Measurements from ENCODE around the gene LY6G6C. TPM values are rescaled to one million over a fixed set of nuclear protein-coding genes. Genes with fewer than 3 reads are reported as not detected.
"Not testable (repeated sequence)": the region's sequence is repeated elsewhere in the genome, so short reads cannot be mapped to it uniquely, and the experiment has no call there.

Gene LY6G6C
- total and polyA plus RNA-seq, 5 experiments from 2014 or later = not detected

DNA sequence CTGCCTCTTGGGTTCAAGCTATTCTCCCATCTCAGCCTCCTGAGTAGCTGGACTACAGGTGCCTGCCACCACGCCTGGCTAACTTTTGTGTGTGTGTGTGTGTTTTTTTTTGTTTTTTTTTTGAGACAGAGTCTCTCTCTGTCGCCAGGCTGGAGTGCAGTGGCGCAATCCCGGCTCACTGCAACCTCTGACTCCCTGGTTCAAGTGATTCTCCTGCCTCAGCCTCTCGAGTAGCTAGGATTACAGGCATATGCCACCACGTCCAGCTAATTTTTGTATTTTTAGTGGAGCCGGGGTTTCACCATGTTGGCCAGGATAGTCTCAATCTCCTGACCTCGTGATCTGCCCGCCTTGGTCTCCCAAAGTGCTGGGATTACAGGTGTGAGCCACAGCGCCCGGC, 12.4 kb downstream of the LY6G6C start:
- H3K9me3 Mint-ChIP-seq, H3K27me3 Mint-ChIP-seq, POLR2A ChIA-PET, H3K27ac Mint-ChIP-seq, H3K4me3 Mint-ChIP-seq, DNase-seq, ATAC-seq, H3K36me3 Mint-ChIP-seq: not testable (repeated sequence)
- H3K4me1 Mint-ChIP-seq = peaks cover 15 to 25% (median 21%) of the 10 kb centered on the region in 4 donors

DNA sequence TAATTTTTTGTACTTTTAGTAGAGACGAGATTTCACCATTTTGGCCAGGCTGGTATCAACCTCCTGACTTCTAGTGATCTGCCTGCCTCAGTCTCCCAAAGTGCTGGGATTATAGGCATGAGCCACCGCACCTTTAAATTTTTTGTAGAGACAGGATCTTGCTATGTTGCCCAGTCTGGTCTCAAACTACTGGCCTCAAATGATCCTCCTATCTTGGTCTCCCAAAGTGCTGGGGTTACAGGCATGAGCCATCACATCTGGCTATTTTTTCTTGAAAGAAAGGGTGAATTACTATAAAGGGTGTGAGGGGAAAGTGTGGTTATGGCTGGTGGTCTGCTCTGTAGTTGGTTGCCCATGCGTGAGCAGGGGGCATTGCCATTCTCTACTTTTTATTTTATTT, 13.3 kb downstream of the LY6G6C start:
- no peaks in the 10 kb centered on the region for H3K36me3 Mint-ChIP-seq
- POLR2A ChIA-PET = no interaction called here

DNA sequence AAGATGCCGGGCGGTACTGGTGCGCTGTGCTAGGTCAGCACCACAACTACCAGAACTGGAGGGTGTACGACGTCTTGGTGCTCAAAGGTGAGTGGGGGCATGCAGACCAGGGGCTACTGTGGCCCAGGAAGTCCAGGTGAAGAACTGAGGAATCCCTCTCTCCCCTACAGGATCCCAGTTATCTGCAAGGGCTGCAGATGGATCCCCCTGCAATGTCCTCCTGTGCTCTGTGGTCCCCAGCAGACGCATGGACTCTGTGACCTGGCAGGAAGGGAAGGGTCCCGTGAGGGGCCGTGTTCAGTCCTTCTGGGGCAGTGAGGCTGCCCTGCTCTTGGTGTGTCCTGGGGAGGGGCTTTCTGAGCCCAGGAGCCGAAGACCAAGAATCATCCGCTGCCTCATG, 13.8 kb downstream of the LY6G6C start:
- Mint-ChIP-seq H3K4me3 (no peak overlapping the region), H3K27ac (no peak overlapping the region), H3K4me1 (peaks cover 15 to 25% (median 21%) of the 10 kb centered on the region in 4 donors), H3K9me3 (no peaks in the 10 kb centered on the region), H3K27me3 (no peaks in the 10 kb centered on the region), H3K36me3 (no peaks in the 10 kb centered on the region)
- DNase-seq (no peak), ATAC-seq (no peak)
- POLR2A ChIA-PET = no interaction called here

More for the DNA sequence above, 13.3 kb downstream of the LY6G6C start:
- H3K9me3 Mint-ChIP-seq = no peaks in the 10 kb centered on the region
- peaks cover 14 to 25% (median 21%) of the 10 kb centered on the region in 4 donors for H3K4me1 Mint-ChIP-seq
- DNase-seq (no peak), ATAC-seq (no peak)
- H3K4me3 Mint-ChIP-seq = no peak overlapping the region
- H3K27me3 Mint-ChIP-seq = no peaks in the 10 kb centered on the region
- H3K27ac Mint-ChIP-seq = no peak overlapping the region

DNA sequence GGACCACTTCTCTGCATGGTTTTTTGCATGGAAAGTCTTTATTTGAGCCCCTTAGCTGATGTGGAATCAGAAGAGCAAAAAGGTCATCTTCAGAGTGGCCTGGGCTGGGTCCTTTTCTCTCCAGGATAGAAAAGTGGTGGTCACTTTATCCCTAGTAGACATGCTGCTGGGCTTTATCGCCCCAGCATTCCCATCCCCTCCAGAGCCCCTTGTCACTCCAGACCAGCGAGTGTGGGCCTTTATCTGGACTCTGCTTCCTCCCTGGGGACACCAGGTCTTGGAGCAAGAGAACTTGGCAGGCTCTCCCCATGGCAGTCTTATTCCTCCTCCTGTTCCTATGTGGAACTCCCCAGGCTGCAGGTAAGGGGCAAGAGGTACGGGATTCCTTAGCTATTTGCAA, 14.9 kb downstream of the LY6G6C start, which contains the start of gene LY6G6F:
Gene LY6G6F (plus strand): TSS at position 268 of the 400 bp plus-strand sequence. CDS start 41 bp downstream, at position 309.
- Mint-ChIP-seq H3K27me3 (no peaks in the 10 kb centered on the region), H3K27ac (peak within 1 kb of the TSS in 3 of 10 donors; percentile 40 to 65 (median 63)), H3K36me3 (no peaks in the 10 kb centered on the region), H3K4me1 (peaks cover 15 to 31% (median 29%) of the 10 kb centered on the region in 4 donors), H3K9me3 (no peaks in the 10 kb centered on the region), H3K4me3 (no peak within 1 kb of the TSS)
- DNase-seq = no peak
- no peak for ATAC-seq
- POLR2A ChIA-PET = no interaction called here

DNA sequence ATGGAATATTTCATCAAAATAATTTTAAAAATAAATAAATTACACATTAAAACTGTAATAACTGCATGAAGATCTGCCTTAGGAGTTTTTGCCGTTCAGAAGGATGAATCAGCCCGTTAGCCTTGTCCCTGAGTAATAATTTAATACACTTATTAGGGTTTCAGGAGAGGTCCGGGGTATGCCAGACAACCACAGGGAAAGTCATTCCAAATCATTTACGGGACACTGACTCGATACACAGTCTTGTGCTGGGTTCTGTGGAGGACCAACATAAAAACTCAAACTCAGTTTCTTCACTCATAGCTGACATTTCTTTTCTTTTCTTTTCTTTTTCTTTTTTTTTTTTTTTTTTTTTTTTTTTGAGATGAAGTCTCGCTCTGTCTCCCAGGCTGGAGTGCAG, 15.6 kb downstream of the LY6G6C start:
- no peak for DNase-seq
- no peaks in the 10 kb centered on the region for H3K9me3 Mint-ChIP-seq
- H3K4me1 Mint-ChIP-seq = peaks cover 16 to 32% (median 31%) of the 10 kb centered on the region in 4 donors
- ATAC-seq = no peak
- POLR2A ChIA-PET = no interaction called here
- no peak overlapping the region for H3K4me3 Mint-ChIP-seq
- no peak overlapping the region for H3K27ac Mint-ChIP-seq
- no peaks in the 10 kb centered on the region for H3K27me3 Mint-ChIP-seq
- H3K36me3 Mint-ChIP-seq = peaks cover 0 to 3% (median 0%) of the 10 kb centered on the region in 3 donors

DNA sequence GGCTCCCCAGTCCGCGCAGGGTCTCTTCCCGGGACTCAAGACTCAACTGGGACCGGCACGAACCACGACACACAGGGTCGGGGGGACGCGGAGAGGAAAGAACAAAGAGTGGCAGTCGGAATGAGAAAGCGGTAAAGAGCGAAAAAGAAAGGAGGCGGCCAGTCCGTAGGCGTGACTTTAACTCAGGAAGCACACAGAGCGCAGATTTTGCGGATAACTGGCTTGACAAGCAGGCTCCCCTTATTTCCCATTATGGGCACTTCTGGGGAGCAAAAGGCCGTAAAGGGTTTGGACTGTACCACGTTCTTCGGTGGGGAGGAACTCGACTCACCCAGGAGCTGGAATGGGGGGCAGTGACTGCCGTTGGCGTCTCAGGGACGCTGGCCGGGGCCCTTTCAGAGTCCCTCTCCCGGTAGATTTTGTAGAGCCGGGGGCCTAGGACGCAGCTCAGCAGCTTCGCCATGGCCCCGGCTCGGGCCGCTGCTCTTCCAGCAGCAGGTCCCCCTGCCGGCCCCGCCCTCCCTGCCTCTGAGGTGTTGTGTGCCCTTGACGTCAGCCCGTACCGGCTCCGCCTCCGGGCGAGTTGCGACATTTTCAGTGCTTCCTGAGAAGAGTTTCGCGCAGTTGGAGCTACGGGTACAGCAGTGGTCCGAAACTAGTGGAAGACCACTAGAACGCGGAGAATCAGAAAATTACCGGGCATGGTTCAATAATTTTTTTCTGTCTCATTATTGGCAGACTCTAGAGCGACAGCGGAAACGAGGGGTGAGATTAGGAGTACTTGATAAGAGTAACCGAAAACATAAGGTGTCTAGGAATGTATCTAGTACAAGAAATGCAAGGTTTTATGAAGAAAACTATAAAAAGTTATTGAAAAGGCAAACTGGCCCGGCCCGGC, 18.5 kb downstream of the LY6G6C start, which contains the start of gene ABHD16A:
Gene ABHD16A (minus strand): TSS at position 506 of the 898 bp plus-strand sequence. CDS start 43 bp downstream, at position 463.
- H3K36me3 Mint-ChIP-seq = peaks cover 0 to 26% (median 3%) of the 10 kb centered on the region in 3 donors
- peak within 1 kb of the TSS; percentile 91 to 99 (median 96) for H3K27ac Mint-ChIP-seq
- POLR2A ChIA-PET = interaction anchor here (0.5 to 2.4 kb wide), 36 partner anchors 9 to 1269 kb away, joined by 3 to 22 read pairs (median 4); partner anchors contain the start of genes ATF6B, BAG6, C6orf47 and CSNK2B
- H3K9me3 Mint-ChIP-seq = no peaks in the 10 kb centered on the region
- H3K27me3 Mint-ChIP-seq = no peaks in the 10 kb centered on the region
- DNase-seq (peak; percentile 93 to 99 (median 96)), ATAC-seq (peak; percentile 93 to 94)
- peaks cover 16 to 42% (median 32%) of the 10 kb centered on the region in 4 donors for H3K4me1 Mint-ChIP-seq
- peak within 1 kb of the TSS; percentile 95 to 100 (median 98) for H3K4me3 Mint-ChIP-seq

DNA sequence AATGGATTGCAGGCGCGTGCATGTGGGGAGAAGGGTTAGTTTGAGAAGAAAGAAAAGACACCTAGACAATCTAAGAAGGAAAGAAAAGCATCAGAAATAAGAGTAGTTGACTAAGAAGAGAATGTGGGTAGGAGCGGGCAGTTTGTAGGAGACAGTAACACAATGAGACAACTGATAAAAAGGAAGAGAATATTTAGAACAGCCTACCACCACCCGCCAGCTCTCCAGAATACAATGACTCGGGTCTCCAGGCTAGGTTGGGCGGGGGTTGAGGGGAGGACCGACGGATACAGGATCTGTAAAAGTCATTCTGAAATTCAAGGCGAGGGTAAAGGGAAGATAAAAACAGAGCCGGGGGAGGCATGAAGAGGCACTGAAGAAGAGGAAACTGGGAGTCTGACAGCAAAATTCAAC, 19.1 kb downstream of the LY6G6C start:
- no peaks in the 10 kb centered on the region for H3K9me3 Mint-ChIP-seq
- DNase-seq = no peak
- ATAC-seq = peak; percentile 1 to 4
- peaks cover 0 to 32% (median 3%) of the 10 kb centered on the region in 3 donors for H3K36me3 Mint-ChIP-seq
- H3K4me1 Mint-ChIP-seq = peaks cover 21 to 48% (median 38%) of the 10 kb centered on the region in 4 donors
- POLR2A ChIA-PET = interaction anchor here (0.6 to 2.4 kb wide), 17 partner anchors 12 to 426 kb away, joined by 3 to 22 read pairs (median 7); partner anchors contain the start of genes ATF6B, BAG6, CSNK2B and DDAH2
- H3K4me3 Mint-ChIP-seq = peak overlapping the region; percentile 95 to 100 (median 98)
- no peaks in the 10 kb centered on the region for H3K27me3 Mint-ChIP-seq
- peak overlapping the region; percentile 91 to 99 (median 96) for H3K27ac Mint-ChIP-seq

DNA sequence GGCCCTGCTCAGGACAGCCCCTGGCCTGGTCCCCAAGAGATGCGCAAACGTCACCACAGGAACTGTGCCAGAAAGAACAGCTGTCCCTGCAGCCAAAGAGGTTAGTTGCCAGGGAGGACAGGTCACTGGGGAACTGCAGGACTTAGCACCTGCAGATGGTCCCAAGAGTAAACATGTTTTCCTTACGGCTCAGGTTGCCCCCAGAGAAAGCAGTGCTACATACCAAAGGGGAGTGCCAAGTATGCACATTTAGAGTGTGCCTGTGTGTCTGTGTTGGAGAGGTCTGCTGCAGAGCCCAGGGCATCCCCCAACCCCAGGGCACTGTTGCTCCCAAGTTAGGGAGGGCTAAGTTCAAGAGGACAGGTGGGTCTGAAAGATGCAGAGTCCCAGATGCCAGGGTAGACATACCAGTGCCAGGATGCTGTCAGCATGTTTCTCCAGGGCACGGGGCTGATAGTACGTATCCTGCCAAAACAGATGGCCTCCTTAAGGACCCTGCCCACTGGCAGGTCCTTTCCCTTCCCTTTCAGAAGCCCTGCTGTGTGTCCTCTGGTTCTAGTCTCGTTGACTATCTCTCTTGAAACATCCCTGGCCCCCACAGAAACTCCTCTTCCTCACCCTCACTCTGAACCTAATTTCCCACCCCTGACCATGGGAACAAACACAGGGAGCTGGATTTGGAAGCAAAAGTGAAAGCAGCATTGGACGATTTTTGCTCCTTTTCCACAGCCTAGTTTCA, 19.7 kb downstream of the LY6G6C start:
- Mint-ChIP-seq H3K9me3 (no peaks in the 10 kb centered on the region), H3K4me1 (peaks cover 24 to 50% (median 40%) of the 10 kb centered on the region in 4 donors), H3K27me3 (no peaks in the 10 kb centered on the region), H3K4me3 (peak overlapping the region; percentile 95 to 100 (median 98)), H3K36me3 (peaks cover 0 to 38% (median 3%) of the 10 kb centered on the region in 3 donors), H3K27ac (peak overlapping the region; percentile 91 to 99 (median 96))
- DNase-seq (no peak), ATAC-seq (no peak)
- POLR2A ChIA-PET = interaction anchor here (1.2 to 2.4 kb wide), 8 partner anchors 28 to 270 kb away, joined by 3 to 22 read pairs (median 10); partner anchors contain the start of genes BAG6, CSNK2B, DDAH2 and DXO

DNA sequence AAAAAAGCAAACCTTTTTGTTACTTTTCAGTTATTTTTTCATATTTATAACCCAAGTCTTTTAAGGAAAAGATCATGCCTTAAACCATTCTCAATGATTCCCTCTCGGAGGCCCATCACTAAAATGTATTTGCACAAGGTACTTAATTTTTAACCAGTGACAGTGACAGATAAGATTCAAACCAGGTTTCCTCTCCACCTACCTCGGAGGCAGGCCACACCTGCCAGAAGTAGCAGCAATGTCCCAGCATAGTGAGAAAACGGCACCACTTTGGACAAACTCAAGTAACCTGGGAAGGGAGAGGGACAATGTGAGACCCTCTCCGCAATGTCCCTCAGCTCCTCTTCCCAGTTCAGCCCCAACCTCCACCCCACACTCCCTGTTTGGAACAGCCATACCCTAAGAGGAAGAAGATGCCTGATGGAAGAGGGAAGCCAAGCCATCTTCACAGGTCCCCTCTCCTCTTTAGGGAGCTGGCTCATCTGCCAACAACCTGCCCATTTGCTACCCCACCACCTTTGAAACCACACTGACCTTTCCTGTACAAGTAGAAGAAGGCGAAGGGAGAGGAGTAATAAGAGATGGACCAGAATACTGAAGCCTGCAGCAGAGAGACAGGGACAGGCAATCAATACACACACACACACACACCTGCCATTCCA, 20.7 kb downstream of the LY6G6C start:
- DNase-seq (no peak), ATAC-seq (no peak)
- POLR2A ChIA-PET = interaction anchor here (0.8 kb wide), 1 partner anchor 9 kb away, joined by 3 read pairs; no protein-coding TSS in a partner anchor
- Mint-ChIP-seq H3K4me3 (peak overlapping the region; percentile 28 to 100 (median 97)), H3K27me3 (no peaks in the 10 kb centered on the region), H3K36me3 (peaks cover 0 to 48% (median 3%) of the 10 kb centered on the region in 3 donors), H3K4me1 (peaks cover 24 to 50% (median 40%) of the 10 kb centered on the region in 4 donors), H3K27ac (peak overlapping the region in 7 of 10 donors; percentile 10 to 99 (median 70)), H3K9me3 (no peaks in the 10 kb centered on the region)

DNA sequence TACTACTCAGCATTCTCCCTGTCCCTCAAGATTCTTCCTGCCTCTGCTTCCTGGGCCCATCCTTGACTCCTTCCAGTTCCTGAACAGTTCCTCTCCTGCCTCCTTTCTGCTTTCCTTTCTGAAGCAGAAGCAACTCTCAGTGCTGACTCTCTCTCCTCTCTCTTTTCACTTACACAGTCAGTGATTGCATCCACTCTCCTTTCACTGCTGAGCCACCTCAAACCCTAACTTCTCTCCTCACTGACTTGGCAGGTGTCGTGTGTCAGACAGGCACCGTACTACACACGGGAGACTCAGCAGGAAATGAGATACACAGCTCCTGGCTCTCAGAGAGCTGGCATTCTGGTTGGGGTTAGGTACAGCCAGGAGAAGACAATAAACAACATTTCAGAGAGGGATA, 24.0 kb downstream of the LY6G6C start:
- no peaks in the 10 kb centered on the region for H3K27me3 Mint-ChIP-seq
- H3K4me3 Mint-ChIP-seq = no peak overlapping the region
- POLR2A ChIA-PET = interaction anchor here (0.7 kb wide), 1 partner anchor 164 kb away, joined by 3 read pairs; no protein-coding TSS in a partner anchor
- H3K9me3 Mint-ChIP-seq = no peaks in the 10 kb centered on the region
- peak overlapping the region in 9 of 10 donors; percentile 7 to 59 (median 40) for H3K27ac Mint-ChIP-seq
- ATAC-seq (no peak), DNase-seq (no peak)
- peaks cover 20 to 44% (median 31%) of the 10 kb centered on the region in 4 donors for H3K4me1 Mint-ChIP-seq
- H3K36me3 Mint-ChIP-seq = peaks cover 0 to 78% (median 3%) of the 10 kb centered on the region in 3 donors

DNA sequence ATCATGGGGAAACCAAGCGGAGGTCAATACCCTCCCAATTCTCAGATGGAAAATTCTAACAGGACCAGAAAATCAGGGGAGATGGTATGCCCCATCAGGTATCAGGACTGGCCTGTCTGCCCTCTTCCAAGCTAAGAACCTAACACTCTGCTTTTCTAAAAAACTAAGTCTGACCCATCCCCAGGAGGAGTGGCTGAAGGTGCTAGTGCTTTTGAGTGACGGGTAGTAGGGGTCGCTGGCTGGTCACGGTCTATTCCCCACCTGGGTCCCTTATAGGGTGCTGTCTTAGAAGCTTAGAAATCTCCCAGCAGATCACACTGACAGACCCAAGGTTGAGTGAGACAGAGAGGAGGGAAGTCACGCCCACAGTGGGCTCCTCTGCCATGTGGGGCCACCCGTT, 28.0 kb downstream of the LY6G6C start:
- DNase-seq (no peak), ATAC-seq (no peak)
- Mint-ChIP-seq H3K27me3 (no peaks in the 10 kb centered on the region), H3K4me1 (peaks cover 9 to 16% (median 11%) of the 10 kb centered on the region in 4 donors), H3K9me3 (no peaks in the 10 kb centered on the region), H3K4me3 (no peak overlapping the region), H3K27ac (no peak overlapping the region), H3K36me3 (peaks cover 0 to 87% (median 0%) of the 10 kb centered on the region in 3 donors)
- POLR2A ChIA-PET = interaction anchor here (0.5 to 0.7 kb wide), 3 partner anchors 20 to 112 kb away, joined by 3 to 7 read pairs (median 3); no protein-coding TSS in a partner anchor

All from naive thymus-derived CD8-positive, alpha-beta T cell (primary cell).